DND-41 (cell line): ENCODE measurements around the gene MMP17.

ENCODE experiments used
- ATAC-seq: fragments of 200-7000 bp; cut with Tn5 transposase; 3 replicates; pipeline ENCODE4 v1.9.1; 2021; ENCODE audit warnings: low read depth; ENCODE audit not compliant: insufficient read depth
- DNase-seq: peaks from one replicate; pipeline ENCODE4 v3.0.0-alpha.2; 2020
- H2AFZ ChIP-seq: 2 replicates; pipeline ENCODE4 v1.6.0; 2012; ENCODE audit warnings: low read depth, low read length
- H3K27ac ChIP-seq: 2 replicates; pipeline ENCODE4 v1.5.1; 2012; ENCODE audit warnings: low read length, inconsistent platforms
- H3K27me3 ChIP-seq: fragments of 200-600 bp; sonication (generic); 2 replicates; pipeline ENCODE4 v1.6.0; 2012; ENCODE audit warnings: low read length, mild to moderate bottlenecking, inconsistent platforms; ENCODE audit not compliant: insufficient read depth, poor library complexity
- H3K36me3 ChIP-seq: 2 replicates; pipeline ENCODE4 v1.5.1; 2012; ENCODE audit warnings: low read length, inconsistent platforms; ENCODE audit not compliant: insufficient read depth
- H3K4me1 ChIP-seq: 2 replicates; pipeline ENCODE4 v1.5.1; 2012; ENCODE audit warnings: mild to moderate bottlenecking, low read length; ENCODE audit not compliant: insufficient read depth
- H3K4me2 ChIP-seq: 2 replicates; pipeline ENCODE4 v1.6.0; 2012; ENCODE audit warnings: mild to moderate bottlenecking, moderate library complexity, low read length, inconsistent platforms; ENCODE audit not compliant: insufficient read depth
- H3K4me3 ChIP-seq, 2 experiments: fragments of 200-600 bp in 1 of 2; shearing (Covaris generic) in 1 of 2; 2 replicates each; pipeline ENCODE4 v1.5.1; 2012 to 2016; ENCODE audit warnings: inconsistent platforms in 2 of 2, low read length in 2 of 2, mild to moderate bottlenecking in 2 of 2, low read depth in 1 of 2, moderate library complexity in 1 of 2
- H3K79me2 ChIP-seq: 2 replicates; pipeline ENCODE4 v1.6.0; 2012; ENCODE audit warnings: low read length, inconsistent platforms; ENCODE audit not compliant: insufficient read depth
- H3K9ac ChIP-seq: 2 replicates; pipeline ENCODE4 v1.6.0; 2012; ENCODE audit warnings: low read depth, mild to moderate bottlenecking, inconsistent platforms, low read length, moderate library complexity
- H3K9me3 ChIP-seq: 2 replicates; pipeline ENCODE4 v1.5.1; 2012; ENCODE audit warnings: low read length, moderate library complexity, mild to moderate bottlenecking, inconsistent platforms; ENCODE audit not compliant: insufficient read depth, severe bottlenecking
- H4K20me1 ChIP-seq: 2 replicates; pipeline ENCODE4 v1.6.0; 2012; ENCODE audit warnings: low read length; ENCODE audit not compliant: insufficient read depth
- EZH2 ChIP-seq: IDR thresholded peaks from 3 replicates; pipeline ENCODE4 v1.6.1; 2012; ENCODE audit warnings: borderline replicate concordance, low read depth, mild to moderate bottlenecking, moderate library complexity, low read length, inconsistent platforms; ENCODE audit not compliant: severe bottlenecking
- TF ChIP-seq, protein P1 (sequence below): IDR thresholded peaks from 2 replicates; pipeline ENCODE4 v1.5.1; 2012; ENCODE audit warnings: borderline replicate concordance, low read length, moderate library complexity, mild to moderate bottlenecking; ENCODE audit not compliant: poor library complexity, severe bottlenecking; ENCODE audit errors: extremely low read depth

Gene MMP17

DNA sequence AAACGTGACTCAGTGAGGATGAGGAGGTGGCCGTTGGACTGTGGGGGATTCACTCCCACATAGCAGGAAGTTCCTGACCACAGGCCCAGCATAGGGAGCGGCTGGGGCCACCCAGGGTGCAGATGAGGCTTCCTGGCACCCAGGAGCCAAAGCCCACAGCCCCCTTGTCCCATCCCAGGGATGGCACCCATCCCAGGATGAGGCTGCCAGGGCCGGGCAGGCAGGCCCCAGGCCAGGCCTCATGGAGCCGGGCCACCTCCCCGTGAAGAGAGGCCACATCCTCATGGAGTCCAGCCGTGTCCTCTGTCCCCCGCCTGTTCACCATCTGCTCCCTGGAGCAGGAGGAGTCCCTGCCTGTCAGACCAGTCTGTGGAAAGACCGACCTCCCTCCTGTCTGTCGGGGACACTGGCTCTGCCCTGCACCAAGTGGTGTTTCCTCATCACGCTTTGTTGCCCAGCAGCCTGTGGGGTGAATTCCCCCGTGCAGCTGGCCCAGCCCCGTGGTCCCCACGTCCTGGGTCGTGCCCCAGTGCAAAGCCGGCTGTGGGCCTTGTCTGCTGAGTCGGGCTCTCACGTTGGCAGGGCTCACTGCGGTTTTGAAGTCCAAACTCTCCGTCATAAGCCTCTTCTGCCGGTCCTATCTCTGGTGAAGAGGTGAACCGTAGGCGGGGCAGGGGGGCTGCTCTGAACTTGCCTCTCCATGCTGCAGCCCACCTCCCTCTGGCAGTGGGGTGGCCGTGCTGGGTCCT is 24.5 kb downstream of the MMP17 start:
- Histone ChIP-seq H3K4me1 (0 out of 2 replicates have a peak, but pooled peaks cover 4% of the 10 kb centered on the region), H2AFZ (no peak overlapping the region), H3K4me2 (no peak overlapping the region), H3K9ac (no peak overlapping the region), H4K20me1 (no peaks in the 10 kb centered on the region; the same call in 1 of the 2 replicates), H3K36me3 (no peaks in the 10 kb centered on the region), H3K9me3 (no peaks in the 10 kb centered on the region), H3K79me2 (no peaks in the 10 kb centered on the region), H3K27ac (no peak overlapping the region; the same call in 1 of the 2 replicates), H3K27me3 (no peaks in the 10 kb centered on the region), H3K4me3 (no peak overlapping the region)
- DNase-seq (peak; percentile 43), ATAC-seq (peak; percentile 66)
- TF ChIP-seq EZH2, result no peak
- TF ChIP-seq, protein P1, sequence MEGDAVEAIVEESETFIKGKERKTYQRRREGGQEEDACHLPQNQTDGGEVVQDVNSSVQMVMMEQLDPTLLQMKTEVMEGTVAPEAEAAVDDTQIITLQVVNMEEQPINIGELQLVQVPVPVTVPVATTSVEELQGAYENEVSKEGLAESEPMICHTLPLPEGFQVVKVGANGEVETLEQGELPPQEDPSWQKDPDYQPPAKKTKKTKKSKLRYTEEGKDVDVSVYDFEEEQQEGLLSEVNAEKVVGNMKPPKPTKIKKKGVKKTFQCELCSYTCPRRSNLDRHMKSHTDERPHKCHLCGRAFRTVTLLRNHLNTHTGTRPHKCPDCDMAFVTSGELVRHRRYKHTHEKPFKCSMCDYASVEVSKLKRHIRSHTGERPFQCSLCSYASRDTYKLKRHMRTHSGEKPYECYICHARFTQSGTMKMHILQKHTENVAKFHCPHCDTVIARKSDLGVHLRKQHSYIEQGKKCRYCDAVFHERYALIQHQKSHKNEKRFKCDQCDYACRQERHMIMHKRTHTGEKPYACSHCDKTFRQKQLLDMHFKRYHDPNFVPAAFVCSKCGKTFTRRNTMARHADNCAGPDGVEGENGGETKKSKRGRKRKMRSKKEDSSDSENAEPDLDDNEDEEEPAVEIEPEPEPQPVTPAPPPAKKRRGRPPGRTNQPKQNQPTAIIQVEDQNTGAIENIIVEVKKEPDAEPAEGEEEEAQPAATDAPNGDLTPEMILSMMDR, result no peak

DNA sequence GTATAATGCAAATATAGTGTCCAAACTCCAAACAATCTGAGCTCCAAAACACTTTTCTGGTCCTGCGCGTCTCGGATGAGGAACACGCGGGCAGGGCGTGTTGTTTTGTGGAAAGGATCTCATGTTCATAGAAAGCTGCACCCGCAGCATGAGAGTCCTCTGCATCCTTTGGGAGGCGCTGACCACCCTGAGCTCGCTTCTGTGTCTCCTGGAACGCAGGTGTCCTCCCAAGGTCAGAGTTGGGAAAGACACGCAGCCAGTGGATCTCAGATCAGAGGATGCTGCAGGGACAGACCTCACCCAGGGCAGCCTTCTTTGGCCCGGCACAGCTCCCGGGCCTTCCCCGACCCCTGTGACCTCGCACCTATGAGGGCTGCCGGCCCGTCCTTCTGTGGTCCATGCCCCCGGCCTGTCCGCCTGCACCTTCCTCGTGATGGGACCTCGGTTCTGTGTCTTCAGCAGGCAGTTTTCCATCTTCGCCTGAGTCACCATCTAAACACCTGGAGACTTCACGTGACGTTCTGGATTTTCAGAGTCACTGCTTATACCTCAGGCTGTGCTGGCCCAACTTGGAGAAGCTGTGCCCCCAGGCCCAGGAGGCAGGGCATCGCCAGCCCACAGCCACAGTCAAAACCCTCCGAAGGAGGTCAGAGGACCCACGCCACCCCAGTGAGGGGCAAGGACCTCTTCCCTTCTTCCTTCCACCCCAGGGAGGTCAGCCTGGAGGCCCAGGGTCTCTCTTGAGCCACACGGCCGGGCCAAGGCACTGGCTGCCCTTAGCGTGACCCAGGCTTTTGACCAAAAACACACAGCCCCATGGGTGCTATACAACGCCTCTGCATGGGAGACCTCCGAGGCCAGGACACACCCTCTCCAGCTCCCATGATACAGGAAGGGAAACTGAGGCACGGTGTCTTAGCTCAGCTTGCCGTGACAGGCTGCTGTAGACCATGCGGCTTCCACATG is 25.9 kb downstream of the MMP17 start:
- Histone ChIP-seq H3K9me3 (no peaks in the 10 kb centered on the region), H3K4me2 (no peak overlapping the region), H2AFZ (no peak overlapping the region), H3K27ac (no peak overlapping the region), H4K20me1 (no peaks in the 10 kb centered on the region; the same call in 1 of the 2 replicates), H3K27me3 (no peaks in the 10 kb centered on the region), H3K79me2 (no peaks in the 10 kb centered on the region), H3K4me3 (no peak overlapping the region), H3K9ac (no peak overlapping the region), H3K36me3 (no peaks in the 10 kb centered on the region), H3K4me1 (0 out of 2 replicates have a peak, but pooled peaks cover 4% of the 10 kb centered on the region)
- no peak for DNase-seq
- no peak for ATAC-seq
- no peak for TF ChIP-seq EZH2
- TF ChIP-seq, protein P1, result no peak

GRCh38 chr12:131854861-131855476 is 26.8 kb downstream of the MMP17 start:
- ATAC-seq, result no peak
- DNase-seq, result no peak
- Histone ChIP-seq H3K36me3 (no peaks in the 10 kb centered on the region), H2AFZ (no peak overlapping the region), H3K27me3 (no peaks in the 10 kb centered on the region), H3K27ac (no peak overlapping the region), H3K9ac (no peak overlapping the region), H3K9me3 (no peaks in the 10 kb centered on the region), H3K79me2 (no peaks in the 10 kb centered on the region), H3K4me2 (no peak overlapping the region), H4K20me1 (no peaks in the 10 kb centered on the region; the same call in 1 of the 2 replicates), H3K4me1 (0 out of 2 replicates have a peak, but pooled peaks cover 4% of the 10 kb centered on the region), H3K4me3 (no peak overlapping the region)
- no peak for TF ChIP-seq EZH2
- TF ChIP-seq, protein P1, result no peak
